GF-D8 (cell line): ENCODE data around the gene RNF41.
A peak's percentile ranks its signal among the peaks of the same experiment; 100 is the strongest.

Experiments
- DNase-seq: peaks from one replicate; lab custom pipeline; 2025; lab: John Stamatoyannopoulos, UW

The RNF41 gene

DNA sequence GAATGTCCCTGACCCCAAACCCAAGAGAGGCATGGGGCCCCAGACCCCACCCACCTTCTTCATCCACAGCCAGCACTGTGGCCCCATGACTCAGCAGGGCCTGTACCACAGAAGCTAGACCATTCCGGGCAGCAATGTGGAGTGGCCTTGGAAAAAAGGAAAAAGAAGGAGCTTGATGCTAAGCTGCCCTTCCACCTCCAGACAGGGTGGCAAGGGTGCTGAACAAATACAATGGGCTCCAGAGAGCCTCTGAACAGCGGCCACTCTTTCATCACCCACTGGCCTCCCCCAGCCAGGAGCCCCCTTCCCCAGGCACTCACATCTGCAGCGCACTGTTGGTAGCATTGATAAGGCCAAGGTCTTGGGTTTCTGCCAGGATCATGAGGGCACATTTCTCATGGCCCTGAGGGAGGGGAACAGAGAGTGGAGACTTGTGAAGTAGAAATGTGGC is 22.0 kb upstream of the RNF41 start:
- no peak for DNase-seq

- no peak for DNase-seq
Observed at GRCh38 chr12:56242986-56243385, 21.3 kb upstream of the RNF41 start.

GRCh38 chr12:56241424-56242303 is 19.9 kb upstream of the RNF41 start:
- no peak for DNase-seq

GRCh38 chr12:56237552-56237951 is 15.8 kb upstream of the RNF41 start:
- DNase-seq = no peak

DNA sequence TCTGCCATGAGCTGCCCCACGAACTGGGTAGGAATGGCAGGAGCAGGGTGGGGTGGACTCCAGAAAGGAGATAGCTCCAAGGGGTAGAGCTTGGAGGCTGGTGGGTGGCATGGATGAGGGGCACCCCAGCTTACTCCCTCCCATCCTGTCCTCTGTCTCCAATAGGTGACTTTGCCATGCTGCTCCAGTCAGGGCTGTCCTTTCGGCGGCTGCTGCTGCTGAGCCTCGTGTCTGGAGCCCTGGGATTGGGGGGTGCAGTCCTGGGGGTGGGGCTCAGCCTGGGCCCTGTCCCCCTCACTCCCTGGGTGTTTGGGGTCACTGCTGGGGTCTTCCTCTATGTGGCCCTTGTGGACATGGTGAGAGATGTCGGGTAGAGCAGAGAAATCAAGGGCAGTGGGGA is 15.3 kb upstream of the RNF41 start:
- DNase-seq = no peak

DNA sequence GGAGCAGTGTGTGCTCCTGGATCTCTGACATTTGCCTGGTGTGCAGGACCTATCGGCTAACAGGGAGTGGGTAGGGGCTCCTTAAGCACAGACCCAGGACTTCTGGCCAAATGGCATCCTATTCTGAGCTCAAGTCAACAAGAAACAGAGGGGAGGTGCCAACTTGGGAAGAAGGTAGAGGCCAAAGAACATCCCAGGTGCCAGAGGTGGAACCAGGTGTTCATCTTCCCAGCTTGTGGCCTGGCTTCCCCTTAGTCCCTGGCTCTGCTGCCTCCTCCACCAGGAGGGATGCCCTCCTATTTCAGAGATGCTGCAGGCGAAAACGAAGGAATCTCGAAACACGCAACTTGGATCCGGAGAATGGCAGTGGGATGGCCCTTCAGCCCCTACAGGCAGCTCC is 14.4 kb upstream of the RNF41 start:
- no peak for DNase-seq

DNA sequence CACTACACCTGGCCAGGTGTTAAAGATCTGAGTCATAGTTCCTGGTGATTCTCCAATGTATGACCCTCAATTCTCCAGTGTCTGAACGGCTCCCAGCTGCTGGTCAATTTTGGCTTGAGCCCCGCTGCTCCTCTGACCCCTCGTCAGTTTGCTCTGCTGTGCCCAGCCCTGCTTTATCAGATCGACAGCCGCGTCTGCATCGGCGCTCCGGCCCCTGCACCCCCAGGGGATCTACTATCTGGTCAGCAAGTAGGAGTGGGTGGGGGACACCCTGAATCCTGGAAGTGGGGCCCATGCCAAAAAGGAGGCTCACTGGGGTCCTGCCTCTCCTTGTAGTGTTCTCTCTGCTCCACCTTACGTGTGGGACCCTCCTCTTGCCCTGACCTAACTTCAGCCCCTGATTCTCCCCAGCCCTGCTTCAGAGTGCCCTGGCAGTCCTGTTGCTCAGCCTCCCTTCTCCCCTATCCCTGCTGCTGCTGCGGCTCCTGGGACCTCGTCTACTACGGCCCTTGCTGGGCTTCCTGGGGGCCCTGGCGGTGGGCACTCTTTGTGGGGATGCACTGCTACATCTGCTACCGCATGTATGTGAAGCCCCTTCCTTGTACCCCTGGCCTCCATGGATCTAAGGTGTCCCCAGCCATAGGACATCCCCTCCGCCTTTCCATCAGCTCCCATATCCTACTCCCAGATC is 13.2 kb upstream of the RNF41 start:
- DNase-seq = no peak

GRCh38 chr12:56231184-56231582 is 9.5 kb upstream of the RNF41 start:
- no peak for DNase-seq

DNA sequence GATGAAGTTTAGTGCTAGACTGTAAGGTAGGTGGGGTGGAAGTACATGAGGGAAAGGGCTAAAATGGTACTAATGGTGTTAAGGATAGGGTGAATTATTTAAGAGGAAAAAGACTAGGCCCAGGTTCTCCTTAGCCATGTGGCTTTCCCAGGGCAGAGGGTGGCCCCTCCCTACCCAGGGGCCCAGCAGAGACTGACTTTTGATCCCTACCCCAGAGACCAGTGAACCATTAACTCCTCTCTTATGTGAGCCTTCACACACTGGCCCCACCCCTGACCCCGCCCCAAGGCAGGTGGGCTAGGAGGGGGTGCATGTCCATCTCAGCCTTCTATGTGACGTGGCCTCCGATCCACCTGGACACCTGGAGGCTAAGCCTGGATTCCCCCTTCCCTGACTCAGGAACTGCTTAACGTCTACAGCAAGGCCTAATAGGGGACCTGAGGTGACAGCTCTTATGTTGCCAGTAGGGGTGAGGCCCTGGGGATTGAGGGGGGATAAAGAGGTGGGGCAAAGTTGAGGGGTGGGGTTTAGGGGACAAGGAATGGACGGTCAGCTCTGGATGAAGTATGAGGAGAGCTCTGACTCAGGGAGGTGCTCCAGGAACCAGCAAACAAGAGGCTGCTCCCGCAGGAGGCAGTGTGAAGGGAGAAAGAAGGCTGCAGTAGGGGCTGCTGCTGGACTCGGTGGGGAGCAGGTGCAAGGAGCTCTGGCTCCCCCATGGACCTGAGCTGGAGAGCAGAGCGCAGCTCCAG is 8.9 kb upstream of the RNF41 start:
- DNase-seq = no peak

DNA sequence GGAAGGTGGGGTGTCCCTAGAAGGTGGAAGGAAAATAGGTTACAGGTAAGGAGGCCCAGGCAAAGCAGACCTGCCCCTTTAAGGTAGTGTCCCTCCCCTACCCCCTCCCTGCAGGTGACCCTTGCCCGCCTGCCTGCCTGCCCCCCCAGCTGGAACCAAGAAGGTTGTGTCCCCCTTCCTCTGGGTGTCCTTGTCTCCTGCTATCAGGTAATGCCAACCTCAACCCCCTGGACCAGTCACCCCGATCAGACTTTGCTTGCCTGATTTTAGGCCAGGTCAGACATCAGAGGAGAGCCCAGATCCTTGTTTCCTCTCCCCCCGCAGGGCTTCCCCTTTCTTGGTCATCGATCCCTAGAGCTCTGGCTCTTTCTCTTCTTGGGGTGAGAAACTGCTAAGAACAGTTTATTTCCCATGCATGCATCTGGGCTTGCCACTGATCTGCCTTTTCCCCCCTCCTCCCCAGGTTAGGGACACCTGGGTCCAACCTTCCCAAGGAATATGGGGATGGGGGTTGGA is 8.3 kb upstream of the RNF41 start, which contains the start of gene SLC39A5:
TSS of gene SLC39A5 (plus strand) at position 136 of the 516 bp plus-strand sequence. CDS start 1,224 bp downstream, outside the sequence.
- no peak for DNase-seq

- no peak for DNase-seq
Observed at GRCh38 chr12:56229082-56229481, 7.4 kb upstream of the RNF41 start.

DNA sequence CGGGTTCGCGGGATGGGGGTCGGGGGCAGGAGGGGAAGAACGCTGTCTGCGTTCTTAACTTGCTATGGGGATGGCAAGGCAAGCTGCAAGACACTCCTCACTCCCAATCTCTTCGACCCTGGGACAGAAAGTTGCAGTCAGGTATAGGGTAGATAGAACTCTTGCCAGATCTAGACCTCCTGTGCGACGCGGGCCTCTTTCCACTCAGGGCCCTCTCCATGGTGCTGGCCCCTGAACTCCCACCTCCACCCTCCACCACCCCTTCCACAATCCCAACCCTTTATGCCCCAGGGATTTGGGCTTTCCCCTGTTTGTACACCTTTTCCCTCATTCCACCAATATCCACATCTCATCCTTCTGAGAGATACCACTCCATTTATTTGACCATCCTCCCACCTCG is 3.2 kb upstream of the RNF41 start:
- no peak for DNase-seq

GRCh38 chr12:56224102-56224701 is 2.5 kb upstream of the RNF41 start, which contains the start of gene NABP2:
Gene NABP2 (plus strand): TSS chr12:56224342. CDS start chr12:56224857, 515 bp downstream.
- DNase-seq = peak; percentile 90

DNA sequence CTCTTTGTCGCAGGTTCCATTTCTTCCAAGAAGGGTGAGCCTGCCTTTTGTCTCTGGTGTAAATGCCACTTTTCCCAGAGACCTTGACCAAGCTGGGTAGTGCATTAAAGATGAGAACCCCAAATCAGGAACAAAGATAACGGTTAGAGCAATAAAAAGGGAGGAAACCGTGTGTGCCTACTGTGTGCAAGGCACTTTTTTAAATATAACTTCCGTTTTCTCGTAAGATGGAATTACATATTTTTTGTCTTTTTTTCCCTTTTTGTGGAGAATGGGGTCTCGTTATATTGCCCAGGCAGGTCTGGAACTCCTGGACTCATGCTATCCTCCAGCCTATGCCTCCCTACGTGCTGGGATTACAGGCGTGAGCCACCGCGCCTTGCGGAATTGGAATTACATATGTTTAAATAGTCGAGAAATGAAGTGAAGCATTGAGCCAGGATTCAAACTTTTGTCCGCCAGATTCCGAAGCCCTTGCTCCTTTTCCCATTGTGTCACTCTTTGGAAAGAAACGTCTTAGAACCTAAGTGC is 1.9 kb upstream of the RNF41 start:
- no peak for DNase-seq

GRCh38 chr12:56222531-56222895 is 791 bp upstream of the RNF41 start:
- DNase-seq = peak; percentile 33

DNA sequence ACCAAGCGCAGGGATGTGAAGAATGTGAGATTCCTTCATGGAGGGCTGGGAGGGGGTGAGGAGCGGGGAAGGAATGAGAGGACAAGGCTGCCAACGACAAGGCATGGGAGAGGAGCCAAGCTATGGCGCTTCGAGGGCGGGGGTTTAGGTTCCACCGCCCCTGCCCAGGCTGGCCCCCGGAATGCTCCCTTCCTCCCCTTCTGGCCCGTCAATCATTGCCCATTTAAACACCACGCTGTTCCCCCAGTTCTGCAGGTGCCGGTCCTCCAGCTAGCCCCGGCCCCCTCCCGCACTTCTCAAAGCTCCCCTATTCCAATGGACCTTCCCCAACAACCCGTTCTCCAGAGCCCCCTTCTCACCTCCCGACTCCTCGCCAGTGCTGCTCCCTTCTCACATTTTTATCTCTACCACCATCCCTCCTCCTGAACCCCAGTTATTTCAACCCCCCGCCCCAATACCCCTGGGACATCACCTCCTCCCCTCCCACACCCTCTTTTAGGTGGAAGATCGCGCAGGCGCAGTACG is 428 bp downstream of the RNF41 start:
- no peak for DNase-seq

GRCh38 chr12:56220611-56221231 is 1.0 kb downstream of the RNF41 start:
- DNase-seq = peak; percentile 80

DNA sequence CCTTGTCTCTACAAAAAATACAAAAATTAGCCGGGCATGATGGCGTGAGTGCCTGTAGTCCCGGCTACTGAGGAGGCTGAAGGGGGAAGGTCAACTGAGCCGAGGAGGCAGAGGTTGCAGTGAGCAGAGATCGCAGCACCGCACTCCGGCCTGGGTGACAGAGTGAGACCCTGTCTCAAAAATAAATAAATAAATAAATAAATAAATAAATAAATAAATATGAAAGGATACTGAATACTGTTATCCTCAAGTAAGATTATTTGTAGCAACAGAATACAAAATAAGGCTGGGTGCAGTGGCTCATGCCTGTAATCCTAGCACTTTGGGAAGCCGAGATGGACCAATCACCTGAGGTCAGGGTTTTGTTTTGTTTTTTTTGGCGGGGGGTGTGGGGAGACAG is 1.9 kb downstream of the RNF41 start:
- no peak for DNase-seq

DNA sequence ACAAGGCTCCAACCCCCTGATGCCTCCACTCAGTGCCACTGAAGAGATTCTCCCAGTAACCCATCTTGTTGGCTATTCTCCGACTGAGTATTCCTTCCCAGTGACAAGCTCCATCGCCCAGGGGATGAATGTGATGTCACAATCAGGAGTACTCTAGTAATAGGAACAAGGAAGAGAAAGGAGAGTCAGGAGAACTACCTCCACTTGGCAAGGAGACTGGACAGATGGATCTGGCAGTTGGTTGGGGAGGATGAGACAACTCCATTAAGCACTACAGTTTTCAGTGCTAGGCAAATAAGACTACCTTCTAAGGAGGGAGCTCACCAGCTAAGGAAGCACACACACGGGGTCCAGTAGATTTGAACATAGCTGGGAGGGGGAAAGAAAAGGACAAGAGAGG is 5.3 kb downstream of the RNF41 start:
- no peak for DNase-seq

DNA sequence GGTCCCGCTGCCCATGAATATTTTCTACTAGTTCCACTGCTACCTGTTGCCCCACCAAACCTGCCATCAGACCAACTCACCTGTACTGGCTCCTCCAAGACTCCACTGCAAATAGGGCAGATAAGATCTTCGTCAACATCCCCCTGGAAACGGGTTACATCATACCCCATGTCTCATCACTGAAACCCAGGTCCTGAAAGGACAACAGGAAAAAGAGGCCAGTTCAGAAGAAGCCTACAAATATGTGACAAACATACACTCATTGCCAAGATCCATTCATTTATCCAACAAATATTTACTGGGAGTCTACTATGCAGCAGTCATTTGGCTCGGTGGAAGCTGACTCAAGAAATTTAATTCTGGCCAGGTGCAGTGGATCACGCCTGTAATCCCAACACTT is 7.8 kb downstream of the RNF41 start:
- no peak for DNase-seq

DNA sequence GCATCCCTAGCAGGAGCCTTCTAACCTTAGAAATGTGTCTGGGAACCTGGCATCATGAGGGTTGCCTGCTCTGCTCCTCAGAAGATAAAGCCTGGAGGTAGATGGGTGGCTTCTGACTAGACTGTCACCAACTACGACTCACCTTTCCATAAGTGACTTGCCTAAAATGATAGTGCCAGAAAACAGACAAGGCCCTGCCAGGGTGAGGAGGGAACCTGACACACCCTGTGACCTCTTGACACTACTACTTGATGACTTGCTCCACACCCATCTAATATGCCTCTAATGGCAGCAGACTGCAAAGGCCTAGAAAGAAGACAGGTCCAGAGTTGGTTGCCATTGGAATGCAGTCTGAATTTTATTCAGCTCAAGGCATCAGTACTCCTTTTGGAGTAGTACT is 9.4 kb downstream of the RNF41 start:
- no peak for DNase-seq
